ENCODE data around the gene SLC16A4. TPM values are rescaled to one million over a fixed set of nuclear protein-coding genes. Genes with fewer than 3 reads are reported as not detected.

SLC16A4 gene
- total and polyA plus RNA-seq, 12 donors, result 1.1 to 15.7 (median 4.8) TPM

DNA sequence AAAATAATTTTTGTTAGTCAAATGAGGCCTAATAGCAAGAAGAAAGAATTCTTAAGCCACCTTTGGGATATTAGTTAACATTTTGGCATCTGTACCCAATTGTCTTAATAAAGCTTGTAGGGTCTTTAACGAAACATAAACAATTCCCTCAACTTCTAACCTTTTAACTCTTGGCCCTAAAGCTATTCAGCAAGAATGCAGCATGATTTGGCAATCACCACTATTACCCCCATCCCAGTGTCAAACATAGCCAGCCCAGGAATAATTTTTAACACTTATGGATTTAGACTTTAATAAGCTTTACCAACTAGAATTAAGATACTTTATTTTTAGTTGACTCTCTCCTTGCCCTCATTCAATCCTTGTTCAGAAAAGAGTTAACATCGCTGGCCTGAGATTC is 2.5 kb upstream of the SLC16A4 start:
- H3K36me3 ChIP-seq (replicated peaks in 1 of 2), result peaks cover 0 to 2% of the 10 kb centered on the region in 2 donors
- H3K27ac ChIP-seq, result no peak overlapping the region
- TF ChIP-seq POLR2A (IDR thresholded peaks at IDR 0.05), result no peak
- TF ChIP-seq, protein P1, sequence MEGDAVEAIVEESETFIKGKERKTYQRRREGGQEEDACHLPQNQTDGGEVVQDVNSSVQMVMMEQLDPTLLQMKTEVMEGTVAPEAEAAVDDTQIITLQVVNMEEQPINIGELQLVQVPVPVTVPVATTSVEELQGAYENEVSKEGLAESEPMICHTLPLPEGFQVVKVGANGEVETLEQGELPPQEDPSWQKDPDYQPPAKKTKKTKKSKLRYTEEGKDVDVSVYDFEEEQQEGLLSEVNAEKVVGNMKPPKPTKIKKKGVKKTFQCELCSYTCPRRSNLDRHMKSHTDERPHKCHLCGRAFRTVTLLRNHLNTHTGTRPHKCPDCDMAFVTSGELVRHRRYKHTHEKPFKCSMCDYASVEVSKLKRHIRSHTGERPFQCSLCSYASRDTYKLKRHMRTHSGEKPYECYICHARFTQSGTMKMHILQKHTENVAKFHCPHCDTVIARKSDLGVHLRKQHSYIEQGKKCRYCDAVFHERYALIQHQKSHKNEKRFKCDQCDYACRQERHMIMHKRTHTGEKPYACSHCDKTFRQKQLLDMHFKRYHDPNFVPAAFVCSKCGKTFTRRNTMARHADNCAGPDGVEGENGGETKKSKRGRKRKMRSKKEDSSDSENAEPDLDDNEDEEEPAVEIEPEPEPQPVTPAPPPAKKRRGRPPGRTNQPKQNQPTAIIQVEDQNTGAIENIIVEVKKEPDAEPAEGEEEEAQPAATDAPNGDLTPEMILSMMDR (IDR thresholded peaks at IDR 0.05), result no peak

DNA sequence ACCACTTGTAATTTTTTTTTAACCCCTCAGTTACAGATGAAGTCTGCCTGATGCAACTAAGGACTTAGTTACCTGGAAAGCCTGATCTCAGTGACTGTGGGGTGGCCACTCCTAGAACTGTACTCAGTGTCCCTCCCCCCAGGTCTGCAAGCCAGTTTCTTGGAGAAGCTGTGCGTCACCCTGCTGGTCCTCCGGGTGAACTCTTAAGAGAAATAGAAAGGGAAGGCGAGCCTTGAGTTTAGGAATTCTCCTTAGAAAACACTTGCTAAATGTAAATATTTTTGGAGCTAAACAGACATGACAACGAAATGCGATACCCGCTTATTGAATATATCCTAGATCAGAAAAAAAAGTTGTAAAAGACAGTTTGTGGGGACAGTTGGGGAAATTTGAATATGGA is 730 bp downstream of the SLC16A4 start:
- Histone ChIP-seq H3K9me3 (replicated peaks in 1 of 3) (no peaks in the 10 kb centered on the region), H3K4me1 (replicated peaks in 1 of 2) (no peaks in the 10 kb centered on the region), H3K27me3 (no peaks in the 10 kb centered on the region), H3K36me3 (replicated peaks in 1 of 2) (no peaks in the 10 kb centered on the region), H3K27ac (peak overlapping the region in 2 of 5 donors; percentile 32 to 84), H3K4me3 (peak overlapping the region in 1 of 4 donors; percentile 43)
- peak in 2 of 7 donors; percentile 38 for DNase-seq
- TF ChIP-seq, protein P1 (IDR thresholded peaks at IDR 0.05), result no peak
- TF ChIP-seq POLR2A (IDR thresholded peaks at IDR 0.05), result no peak
- intact Hi-C loops (cut with DNase I), result no loop called here
- 69 to 79% (median 77%) methylated on average over 6 of the region's 6 CpGs for whole genome bisulfite sequencing, 4 donors

More for the DNA sequence above, 2.5 kb upstream of the SLC16A4 start:
- H3K9me3 ChIP-seq (replicated peaks in 1 of 3), result no peaks in the 10 kb centered on the region
- H3K27me3 ChIP-seq, result no peaks in the 10 kb centered on the region
- WGBS, 4 donors, result 85 to 93% (median 89%) methylated on average over 2 of the region's 2 CpGs
- DNase-seq, result no peak
- intact Hi-C loops (cut with DNase I), result no loop called here
- H3K4me3 ChIP-seq, result no peak overlapping the region
- H3K4me1 ChIP-seq (replicated peaks in 1 of 2), result no peaks in the 10 kb centered on the region

DNA sequence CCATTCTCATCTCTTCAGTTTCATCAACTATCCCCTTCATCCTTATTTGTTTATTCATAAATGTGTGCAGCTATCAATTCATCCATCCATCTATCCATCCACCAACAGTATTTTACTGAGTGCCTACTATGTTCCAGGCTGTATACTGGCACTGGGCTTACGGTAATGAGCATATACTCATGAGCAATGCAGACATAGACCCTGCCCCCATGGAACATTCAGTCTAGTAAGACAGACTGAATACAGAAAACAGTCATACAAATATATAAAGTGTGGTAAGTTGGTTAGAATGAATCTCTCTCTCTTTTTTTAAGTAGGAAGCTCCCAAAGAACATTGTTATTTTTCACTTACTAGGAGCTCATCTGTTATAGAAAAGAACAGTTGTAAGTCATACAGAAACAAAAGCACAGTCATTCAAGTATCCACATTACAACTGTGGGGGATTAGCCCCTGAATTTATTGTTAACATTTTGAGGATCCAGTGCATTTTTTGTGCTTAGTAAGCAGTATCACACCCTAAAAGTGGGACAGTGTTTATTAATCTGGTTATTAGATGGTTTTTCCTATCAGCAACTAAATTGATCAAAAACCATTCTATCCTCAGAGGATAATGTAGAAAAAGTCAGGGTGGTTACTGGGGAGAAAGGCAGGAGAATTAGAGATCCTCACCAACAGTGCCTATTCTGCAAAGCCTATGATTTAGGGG is 3.6 kb downstream of the SLC16A4 start:
- DNase-seq, result no peak
- H3K36me3 ChIP-seq (replicated peaks in 1 of 2), result no peaks in the 10 kb centered on the region

DNA sequence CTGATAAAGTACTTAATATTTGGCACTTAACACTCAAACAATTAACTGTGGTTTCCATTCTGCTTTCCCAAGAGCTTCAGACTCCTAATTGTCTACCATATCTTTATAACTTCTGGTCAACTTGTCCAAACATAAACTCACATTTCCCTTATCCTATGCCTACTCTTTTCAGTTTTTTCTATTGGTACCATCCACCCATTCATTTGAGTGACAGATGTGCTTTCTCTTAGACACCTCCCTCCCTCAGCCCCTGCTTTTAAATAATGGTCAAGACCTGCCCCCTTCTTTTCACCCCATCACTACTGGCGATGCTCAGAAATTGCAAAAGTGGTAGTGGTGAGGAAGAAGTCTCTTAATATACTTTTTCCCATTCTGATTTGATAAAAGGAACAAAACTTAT is 5.5 kb downstream of the SLC16A4 start:
- no peaks in the 10 kb centered on the region for H3K36me3 ChIP-seq (replicated peaks in 1 of 2)
- H3K9me3 ChIP-seq (replicated peaks in 1 of 3), result no peaks in the 10 kb centered on the region
- H3K4me1 ChIP-seq (replicated peaks in 1 of 2), result no peaks in the 10 kb centered on the region
- no peak for DNase-seq
- WGBS, 4 donors, result 96 to 100% (median 98%) methylated on average over 1 of the region's 1 CpG
- no peak overlapping the region for H3K27ac ChIP-seq
- TF ChIP-seq POLR2A (IDR thresholded peaks at IDR 0.05), result no peak
- TF ChIP-seq, protein P1 (IDR thresholded peaks at IDR 0.05), result no peak
- intact Hi-C loops (cut with DNase I), result no loop called here
- no peak overlapping the region for H3K4me3 ChIP-seq
- H3K27me3 ChIP-seq, result no peaks in the 10 kb centered on the region

More for the DNA sequence above, 3.6 kb downstream of the SLC16A4 start:
- Histone ChIP-seq H3K9me3 (replicated peaks in 1 of 3) (no peaks in the 10 kb centered on the region), H3K27ac (peak overlapping the region in 1 of 5 donors; percentile 1), H3K4me1 (replicated peaks in 1 of 2) (no peaks in the 10 kb centered on the region), H3K4me3 (no peak overlapping the region), H3K27me3 (no peaks in the 10 kb centered on the region)
- 92 to 100% (median 96%) methylated on average over 1 of the region's 1 CpG for WGBS, 4 donors
- intact Hi-C loops (cut with DNase I), result no loop called here
- TF ChIP-seq, protein P1 (IDR thresholded peaks at IDR 0.05), result no peak
- TF ChIP-seq POLR2A (IDR thresholded peaks at IDR 0.05), result no peak
